Activated CD8-positive, alpha-beta memory T cell treated with anti-CD3 and anti-CD28 coated beads, Interleukin-2, amount 10 ng/mL, durations not matched to agents 7 days and 5 days (primary cell): ENCODE results near the gene POM121C. TPM values are rescaled to one million over a fixed set of nuclear protein-coding genes. Genes with fewer than 3 reads are reported as not detected.
A peak's percentile ranks its signal among the peaks of the same experiment; 100 is the strongest.
"Not testable (repeated sequence)": the region's sequence is repeated elsewhere in the genome, so short reads cannot be mapped to it uniquely, and the experiment has no call there.

Source experiments
- ATAC-seq: fragments of 150-1000 bp; cut with Tn5 transposase; one replicate; pipeline ENCODE4 v1.10.0; 2021; ENCODE audit warnings: moderate library complexity
- CTCF ChIA-PET: fragments of 350-600 bp; sonication (Branson Sonifier 250); formaldehyde crosslinking; loops from one replicate; lab custom pipeline; 2021; ENCODE audit warnings: antibody characterized with exemption; lab: Charles Lee
- DNase-seq: peaks from one replicate; pipeline ENCODE4 v3.0.0-alpha.2; 2020
- H3K27ac Mint-ChIP-seq: one replicate; pipeline ENCODE4 v1.8.0; 2021; ENCODE audit warnings: mild to moderate bottlenecking, mixed read lengths
- H3K27me3 Mint-ChIP-seq: one replicate; pipeline ENCODE4 v1.8.0; 2021; ENCODE audit warnings: mixed read lengths
- H3K36me3 Mint-ChIP-seq: one replicate; pipeline ENCODE4 v1.8.0; 2021; ENCODE audit warnings: mild to moderate bottlenecking, mixed read lengths
- H3K4me1 Mint-ChIP-seq: one replicate; pipeline ENCODE4 v1.8.0; 2021; ENCODE audit warnings: mixed read lengths
- H3K4me3 Mint-ChIP-seq: one replicate; pipeline ENCODE4 v1.8.0; 2021; ENCODE audit warnings: mild to moderate bottlenecking, moderate library complexity, mixed read lengths
- H3K9me3 Mint-ChIP-seq: one replicate; pipeline ENCODE4 v1.8.0; 2022; ENCODE audit warnings: low read depth, mixed read lengths
- total RNA-seq, 2 experiments: library from RNA; stranded (reverse); gene quantifications; one replicate each; pipeline ENCODE4 v1.2.3, GENCODE V29; 2021

Gene POM121C
- total RNA-seq, 2 experiments from 2014 or later, result 73.3 to 73.6 TPM

DNA sequence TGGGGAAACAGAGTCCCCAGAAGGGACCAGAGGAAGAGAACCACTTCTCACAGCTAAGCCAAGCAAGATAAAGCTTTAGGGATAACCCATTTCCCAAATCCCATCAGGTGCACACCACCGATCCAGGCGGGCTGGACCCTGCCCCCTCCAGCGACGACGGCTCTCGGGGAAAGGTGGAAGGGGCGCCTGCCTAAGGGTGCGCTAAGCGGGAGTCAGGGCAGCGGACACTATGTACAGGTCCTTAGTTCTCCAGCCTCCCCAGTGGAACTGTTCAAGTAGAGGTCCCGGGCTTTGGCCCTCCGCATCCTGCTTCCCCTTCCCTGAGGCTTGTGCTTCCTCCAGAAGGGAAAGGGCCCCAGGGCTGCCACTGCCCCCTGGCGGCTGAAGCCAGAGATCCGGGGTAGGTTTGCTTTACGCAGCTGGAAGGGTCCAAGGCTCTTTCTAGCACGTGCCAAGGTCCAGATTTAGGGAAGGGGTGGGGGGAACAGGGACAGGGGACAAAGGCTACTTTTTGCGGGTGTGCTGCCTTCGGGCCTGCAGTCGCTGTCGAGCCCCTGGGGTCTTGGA, 67.7 kb downstream of the POM121C start:
- H3K9me3 Mint-ChIP-seq, H3K4me3 Mint-ChIP-seq, H3K27me3 Mint-ChIP-seq, H3K4me1 Mint-ChIP-seq, ATAC-seq, CTCF ChIA-PET, DNase-seq, H3K27ac Mint-ChIP-seq: not testable (repeated sequence)
- H3K36me3 Mint-ChIP-seq, result peaks cover 10% of the 10 kb centered on the region

DNA sequence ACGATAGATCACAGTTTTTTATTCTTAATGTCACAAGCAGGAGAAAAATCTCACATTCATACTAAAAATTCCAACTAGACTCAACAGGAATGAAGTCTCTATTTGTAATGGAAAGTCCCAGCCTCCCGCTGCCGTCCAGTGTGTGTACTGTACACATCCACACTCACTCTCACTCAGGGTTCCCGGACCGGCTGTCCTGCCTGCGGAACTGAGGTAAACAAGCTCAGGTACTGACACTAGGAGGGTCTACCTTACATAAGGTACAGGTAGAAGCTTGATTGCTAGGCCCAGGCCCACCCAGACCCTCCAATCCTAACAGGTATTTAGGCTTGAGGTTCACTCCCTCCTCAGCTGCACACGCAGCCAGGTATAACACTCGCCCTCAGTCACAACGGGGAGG, 69.3 kb downstream of the POM121C start:
- DNase-seq, ATAC-seq, H3K4me3 Mint-ChIP-seq, H3K4me1 Mint-ChIP-seq, H3K27ac Mint-ChIP-seq, H3K9me3 Mint-ChIP-seq, CTCF ChIA-PET, H3K27me3 Mint-ChIP-seq: not testable (repeated sequence)
- H3K36me3 Mint-ChIP-seq, result peaks cover 10% of the 10 kb centered on the region

DNA sequence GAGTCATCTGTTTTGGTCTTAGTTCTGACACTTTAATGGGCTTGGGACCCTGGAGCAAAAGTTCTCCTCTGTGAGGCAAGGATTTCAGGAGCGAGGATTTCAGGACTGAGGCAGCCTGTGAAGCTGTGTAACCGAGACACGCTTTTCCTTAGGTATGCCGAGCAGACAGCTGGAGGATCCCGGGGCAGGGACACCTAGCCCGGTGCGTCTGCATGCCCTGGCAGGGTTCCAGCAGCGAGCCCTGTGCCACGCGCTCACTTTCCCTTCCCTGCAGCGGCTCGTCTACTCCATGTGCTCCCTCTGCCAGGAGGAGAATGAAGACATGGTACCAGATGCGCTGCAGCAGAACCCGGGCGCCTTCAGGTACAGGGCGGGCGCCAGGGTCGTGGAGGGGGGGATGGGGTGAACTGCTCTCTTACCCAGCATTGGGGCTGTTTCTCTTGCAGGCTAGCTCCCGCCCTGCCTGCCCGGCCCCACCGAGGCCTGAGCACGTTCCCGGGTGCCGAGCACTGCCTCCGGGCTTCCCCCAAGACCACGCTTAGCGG, 70.2 kb downstream of the POM121C start:
- DNase-seq, ATAC-seq, H3K9me3 Mint-ChIP-seq: not testable (repeated sequence)

GRCh38 chr7:75415428-75415817, 70.7 kb downstream of the POM121C start:
- H3K36me3 Mint-ChIP-seq, H3K9me3 Mint-ChIP-seq, DNase-seq, CTCF ChIA-PET, H3K27ac Mint-ChIP-seq, H3K4me3 Mint-ChIP-seq, H3K27me3 Mint-ChIP-seq, H3K4me1 Mint-ChIP-seq, ATAC-seq: not testable (repeated sequence)

More for the DNA sequence above, 70.2 kb downstream of the POM121C start:
- H3K27ac Mint-ChIP-seq, CTCF ChIA-PET, H3K4me3 Mint-ChIP-seq, H3K27me3 Mint-ChIP-seq, H3K4me1 Mint-ChIP-seq, H3K36me3 Mint-ChIP-seq: not testable (repeated sequence)

GRCh38 chr7:75414708-75415427, 71.2 kb downstream of the POM121C start:
- H3K9me3 Mint-ChIP-seq, H3K36me3 Mint-ChIP-seq, CTCF ChIA-PET, H3K4me1 Mint-ChIP-seq, ATAC-seq, DNase-seq, H3K27ac Mint-ChIP-seq, H3K27me3 Mint-ChIP-seq, H3K4me3 Mint-ChIP-seq: not testable (repeated sequence)

GRCh38 chr7:75414204-75414603, 71.9 kb downstream of the POM121C start:
- H3K4me1 Mint-ChIP-seq, H3K27ac Mint-ChIP-seq, H3K27me3 Mint-ChIP-seq, ATAC-seq, H3K36me3 Mint-ChIP-seq, H3K9me3 Mint-ChIP-seq, H3K4me3 Mint-ChIP-seq, CTCF ChIA-PET, DNase-seq: not testable (repeated sequence)

DNA sequence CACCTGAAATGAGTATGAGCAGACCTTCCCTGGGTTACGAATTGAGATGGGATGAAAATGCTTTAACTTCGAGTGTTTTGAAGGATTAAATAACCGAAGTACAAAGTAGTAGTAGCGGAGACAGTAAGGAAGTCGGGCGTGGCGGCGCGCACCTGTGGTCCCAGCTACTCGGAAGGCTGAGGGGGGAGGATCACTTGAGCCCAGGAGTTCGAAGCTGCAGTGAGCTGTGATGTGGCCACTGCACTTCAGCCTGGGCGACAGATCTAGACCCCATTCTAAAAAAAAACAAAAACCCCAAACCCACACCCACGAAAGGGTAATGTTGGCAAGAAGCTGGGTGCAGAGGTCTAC, 75.3 kb downstream of the POM121C start:
- H3K4me1 Mint-ChIP-seq, H3K27ac Mint-ChIP-seq, H3K4me3 Mint-ChIP-seq, DNase-seq, H3K9me3 Mint-ChIP-seq, CTCF ChIA-PET, H3K27me3 Mint-ChIP-seq, H3K36me3 Mint-ChIP-seq: not testable (repeated sequence)
- peak; percentile 13 for ATAC-seq

DNA sequence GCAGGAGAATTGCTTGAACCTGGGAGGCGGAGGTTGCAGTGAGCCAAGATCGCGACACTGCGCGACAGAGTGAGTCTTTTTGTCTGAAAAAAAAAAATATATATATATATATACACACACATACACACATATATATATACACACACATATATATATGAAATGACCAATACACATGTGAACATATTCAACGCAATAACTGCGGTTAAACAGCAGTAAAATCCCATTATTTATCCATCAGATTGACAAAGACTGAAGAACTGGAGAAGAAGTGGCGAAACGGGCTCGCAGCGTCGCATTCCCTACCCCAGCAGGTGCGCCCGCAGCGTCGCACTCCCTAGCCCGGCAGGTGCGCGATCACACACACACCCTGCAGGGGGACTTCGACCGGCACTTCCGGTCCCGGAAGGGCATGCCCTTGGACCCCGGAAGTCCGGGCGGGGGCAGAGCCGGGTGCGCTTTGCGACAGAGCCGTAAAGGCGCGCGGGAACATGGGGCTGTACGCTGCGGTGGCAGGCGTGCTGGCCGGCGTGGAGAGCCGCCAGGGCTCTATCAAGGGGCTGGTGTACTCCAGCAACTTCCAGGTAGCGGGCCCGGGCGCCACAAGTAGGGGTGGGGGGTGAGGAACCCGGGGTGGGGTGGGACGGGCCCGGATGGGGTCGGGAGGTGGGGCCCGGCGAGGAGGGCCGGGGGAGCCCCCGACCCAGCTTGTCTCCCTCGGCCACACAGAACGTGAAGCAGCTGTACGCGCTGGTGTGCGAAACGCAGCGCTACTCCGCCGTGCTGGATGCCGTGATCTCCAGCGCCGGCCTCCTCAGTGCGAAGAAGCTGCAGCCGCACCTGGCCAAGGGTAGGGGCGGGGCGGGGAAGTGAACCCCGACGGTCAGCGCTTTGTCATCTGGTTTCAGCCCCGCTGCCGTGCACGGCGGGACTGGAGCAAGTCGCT, 75.9 kb downstream of the POM121C start:
- ATAC-seq, result peak; percentile 95
- H3K36me3 Mint-ChIP-seq, H3K4me1 Mint-ChIP-seq, H3K9me3 Mint-ChIP-seq, DNase-seq, H3K4me3 Mint-ChIP-seq, CTCF ChIA-PET, H3K27me3 Mint-ChIP-seq, H3K27ac Mint-ChIP-seq: not testable (repeated sequence)

DNA sequence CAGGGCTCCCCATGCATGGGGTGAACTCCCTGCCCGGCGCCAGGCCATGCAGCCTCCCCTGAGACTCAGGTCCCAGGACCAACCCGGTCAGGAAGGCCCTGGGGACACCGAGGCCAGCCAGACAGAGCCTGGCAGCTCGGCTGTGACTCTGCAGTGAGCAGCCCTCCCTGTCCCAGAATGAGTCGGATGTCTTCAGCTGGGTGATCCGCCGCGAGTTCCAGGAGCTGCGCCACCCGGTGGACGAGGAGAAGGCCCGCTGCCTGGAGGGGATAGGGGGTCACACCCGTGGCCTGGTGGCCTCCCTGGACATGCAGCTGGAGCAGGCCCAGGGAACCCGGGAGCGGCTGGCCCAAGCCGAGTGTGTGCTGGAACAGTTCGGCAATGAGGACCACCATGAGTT, 81.4 kb downstream of the POM121C start:
- ATAC-seq, H3K36me3 Mint-ChIP-seq, H3K4me1 Mint-ChIP-seq, H3K27ac Mint-ChIP-seq, H3K9me3 Mint-ChIP-seq, H3K27me3 Mint-ChIP-seq, CTCF ChIA-PET, H3K4me3 Mint-ChIP-seq, DNase-seq: not testable (repeated sequence)

GRCh38 chr7:75403455-75404443, 82.3 kb downstream of the POM121C start:
- not testable (repeated sequence) for DNase-seq

DNA sequence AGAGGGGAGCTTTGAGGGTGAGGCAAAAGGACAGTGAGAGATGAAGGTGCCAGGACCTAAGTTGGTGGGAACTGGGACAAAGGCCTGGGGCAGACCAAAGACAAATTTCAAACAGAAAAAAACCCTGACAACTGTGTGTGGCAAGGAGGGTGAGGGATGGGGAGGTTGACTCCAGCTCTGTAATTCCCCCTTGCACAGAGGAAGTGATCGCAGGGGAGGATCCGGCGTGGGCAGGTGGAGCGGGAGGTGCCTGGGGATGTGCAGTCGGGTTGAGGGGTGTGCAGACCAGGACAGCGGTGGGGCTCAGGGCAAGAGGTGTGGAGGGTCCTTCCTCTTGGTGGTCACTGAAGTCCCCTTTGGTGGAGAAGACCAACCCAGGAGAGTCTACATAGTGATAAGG, 85.5 kb downstream of the POM121C start:
- H3K9me3 Mint-ChIP-seq, H3K27me3 Mint-ChIP-seq, H3K36me3 Mint-ChIP-seq, ATAC-seq, H3K27ac Mint-ChIP-seq, H3K4me1 Mint-ChIP-seq, CTCF ChIA-PET, DNase-seq, H3K4me3 Mint-ChIP-seq: not testable (repeated sequence)

More at GRCh38 chr7:75403455-75404443, 82.3 kb downstream of the POM121C start:
- H3K4me1 Mint-ChIP-seq, ATAC-seq, H3K9me3 Mint-ChIP-seq, CTCF ChIA-PET, H3K27me3 Mint-ChIP-seq, H3K27ac Mint-ChIP-seq, H3K4me3 Mint-ChIP-seq, H3K36me3 Mint-ChIP-seq: not testable (repeated sequence)

- CTCF ChIA-PET, H3K27me3 Mint-ChIP-seq, H3K36me3 Mint-ChIP-seq, H3K4me1 Mint-ChIP-seq, H3K9me3 Mint-ChIP-seq, DNase-seq, H3K27ac Mint-ChIP-seq, H3K4me3 Mint-ChIP-seq: not testable (repeated sequence)
- peak; percentile 89 for ATAC-seq
These were observed 87.1 kb downstream of the POM121C start for GRCh38 chr7:75398771-75399700.
